B cell (primary cell): Measurements from ENCODE around the gene CEP164. TPM values are rescaled to one million over a fixed set of nuclear protein-coding genes. Genes with fewer than 3 reads are reported as not detected.

Source experiments
- ATAC-seq: fragments of 200-7000 bp; cut with Tn5 transposase; one replicate; pipeline ENCODE4 v1.10.0; 2021; ENCODE audit warnings: low read depth, mild to moderate bottlenecking, moderate number of reproducible peaks, moderate library complexity
- CTCF ChIA-PET: fragments of 350-600 bp; sonication (Branson Sonifier 250); formaldehyde crosslinking; loops from one replicate; lab custom pipeline; 2021; ENCODE audit warnings: antibody characterized with exemption, inconsistent platforms; lab: Charles Lee
- POLR2A ChIA-PET: fragments of 350-600 bp; sonication (Branson Sonifier 250); formaldehyde crosslinking; loops from one replicate; lab custom pipeline; 2021; ENCODE audit warnings: antibody characterized with exemption; lab: Charles Lee
- DNase-seq: peaks from one replicate; pipeline ENCODE4 v3.0.0; 2013
- H2AFZ ChIP-seq: 2 replicates; pipeline ENCODE4 v1.6.1; 2012; ENCODE audit warnings: mild to moderate bottlenecking, low read depth, low read length; ENCODE audit not compliant: insufficient read depth, poor library complexity, severe bottlenecking
- H3K27ac ChIP-seq, 2 donors: 1 replicate in 1 of 2; 2 replicates in 1 of 2; pipeline ENCODE4 v1.5.1; 2012 to 2013; ENCODE audit warnings: low read length in 2 of 2, mild to moderate bottlenecking in 2 of 2, moderate library complexity in 1 of 2
- H3K27me3 ChIP-seq, 4 experiments: fragments of 200-600 bp in 1 of 4; sonication (generic) in 1 of 4; replicated peaks in 1 of 4; 1 replicate in 2 of 4; 2 replicates in 2 of 4; pipeline versions ENCODE4 v1.6.1 to v1.7.0; 2013 to 2016; ENCODE audit warnings: low read length in 3 of 4, mild to moderate bottlenecking in 2 of 4, mixed read lengths in 1 of 4, moderate library complexity in 1 of 4; ENCODE audit not compliant: insufficient read depth in 4 of 4, control insufficient read depth in 3 of 4; ENCODE audit errors: control extremely low read depth in 1 of 4
- H3K36me3 ChIP-seq, 2 experiments: replicated peaks in 1 of 2; 1 replicate in 1 of 2; 2 replicates in 1 of 2; pipeline versions ENCODE4 v1.6.1 to v1.7.1; 2013; ENCODE audit warnings: low read length in 1 of 2; ENCODE audit not compliant: insufficient read depth in 2 of 2, control insufficient read depth in 1 of 2; ENCODE audit errors: control extremely low read depth in 1 of 2, extremely low read depth in 1 of 2
- H3K4me1 ChIP-seq, 2 donors: fragments of 200-600 bp in 1 of 2; sonication (generic) in 1 of 2; 1 replicate in 1 of 2; 2 replicates in 1 of 2; pipeline versions ENCODE4 v1.5.1 to v1.6.1; 2013 to 2017; ENCODE audit warnings: low read length in 2 of 2; ENCODE audit not compliant: control insufficient read depth in 2 of 2, insufficient read depth in 2 of 2
- H3K4me2 ChIP-seq: replicated peaks from 2 replicates; pipeline ENCODE3; 2012; ENCODE audit warnings: mild to moderate bottlenecking, low read depth, low read length; ENCODE audit not compliant: poor library complexity, severe bottlenecking
- H3K4me3 ChIP-seq, 5 experiments: fragments of 200-600 bp in 1 of 5; sonication (generic) in 1 of 5; 1 replicate in 3 of 5; 2 replicates in 2 of 5; pipeline versions ENCODE4 v1.5.1 to v1.7.0; 2011 to 2016; ENCODE audit warnings: low read length in 4 of 5, mild to moderate bottlenecking in 4 of 5, low read depth in 2 of 5, control low read depth in 1 of 5, moderate library complexity in 1 of 5; ENCODE audit not compliant: insufficient read depth in 1 of 5; ENCODE audit errors: control extremely low read depth in 1 of 5, extremely low read depth in 1 of 5
- H3K79me2 ChIP-seq: fragments of 200-600 bp; sonication (generic); one replicate; pipeline ENCODE4 v1.6.0; 2016; ENCODE audit warnings: low read length; ENCODE audit not compliant: control insufficient read depth, insufficient read depth
- H3K9ac ChIP-seq: fragments of 200-600 bp; sonication (generic); 2 replicates; pipeline ENCODE4 v1.6.1; 2017; ENCODE audit warnings: mild to moderate bottlenecking, low read length, moderate library complexity
- H3K9me3 ChIP-seq, 3 donors: one replicate each; pipeline versions ENCODE4 v1.6.1 to v1.7.1; 2013; ENCODE audit warnings: low read length in 2 of 3; ENCODE audit not compliant: control insufficient read depth in 2 of 3, insufficient read depth in 1 of 3; ENCODE audit errors: control extremely low read depth in 1 of 3
- H4K20me1 ChIP-seq: 2 replicates; pipeline ENCODE4 v1.6.0; 2012; ENCODE audit warnings: mild to moderate bottlenecking, low read length; ENCODE audit not compliant: insufficient read depth, control insufficient read depth, poor library complexity, severe bottlenecking
- H3K27ac Mint-ChIP-seq: one replicate; pipeline ENCODE4 v1.8.0; 2021; ENCODE audit warnings: mixed read lengths
- H3K27me3 Mint-ChIP-seq: one replicate; pipeline ENCODE4 v1.8.0; 2021; ENCODE audit warnings: mixed read lengths
- H3K4me1 Mint-ChIP-seq: one replicate; pipeline ENCODE4 v1.8.0; 2021; ENCODE audit warnings: mixed read lengths
- H3K4me3 Mint-ChIP-seq: one replicate; pipeline ENCODE4 v1.8.0; 2021; ENCODE audit warnings: mixed read lengths
- H3K9me3 Mint-ChIP-seq: one replicate; pipeline ENCODE4 v1.8.0; 2022; ENCODE audit warnings: mixed read lengths; ENCODE audit not compliant: insufficient read depth
- CTCF ChIP-seq: fragments of 200-600 bp; IDR thresholded peaks from one replicate; pipeline ENCODE4 v1.8.0; 2022; ENCODE audit warnings: antibody characterized with exemption, mild to moderate bottlenecking
- EZH2 ChIP-seq: IDR thresholded peaks from 2 replicates; pipeline ENCODE4 v1.6.1; 2012; ENCODE audit warnings: borderline replicate concordance, low read depth, mild to moderate bottlenecking, moderate library complexity, low read length; ENCODE audit not compliant: insufficient read depth, poor library complexity, severe bottlenecking
- WGBS: methylation state at CpG from one replicate; pipeline ENCODE4 v1.1.5; 2013; ENCODE audit warnings: missing lambda C conversion rate; ENCODE audit not compliant: insufficient coverage; 5-methylcytosine and 5-hydroxymethylcytosine counted together
- intact Hi-C: fragments of 100-400 bp; cut with micrococcal nuclease; formaldehyde crosslinking; loops from one replicate; pipeline ENCODE4 v1.10.0; 2022
- polyA plus RNA-seq: library from polyadenylated mRNA; depleted of rRNA; stranded (reverse); fragments of >200 nt; gene quantifications from 2 replicates; pipeline ENCODE4 v1.2.3, GENCODE V29; 2012
- total RNA-seq, 2 donors: library from RNA; stranded (reverse); fragments of 120-200 nt in 1 of 2; gene quantifications; 1 replicate in 1 of 2; 2 replicates in 1 of 2; pipeline versions ENCODE4 v1.2.3 to v1.2.4, GENCODE V29; 2013 to 2022

CEP164 gene
- total and polyA plus RNA-seq, 2 donors (not counting 1 experiment from before 2014, with no cell fraction given): 31.5 to 54.8 TPM

GRCh38 chr11:117278347-117278746 lies 49.3 kb upstream of the CEP164 start:
- ChIA-PET CTCF (interaction anchor here (0.5 kb wide), 1 partner anchor 24 kb away, joined by 3 read pairs; no protein-coding TSS in a partner anchor), POLR2A (no interaction called here)
- H3K4me3 ChIP-seq: no peak overlapping the region
- H4K20me1 ChIP-seq: no peaks in the 10 kb centered on the region
- TF ChIP-seq EZH2 (no peak), CTCF (no peak)
- Mint-ChIP-seq H3K27me3 (no peaks in the 10 kb centered on the region), H3K4me1 (peaks cover 3% of the 10 kb centered on the region), H3K9me3 (no peaks in the 10 kb centered on the region), H3K4me3 (no peak overlapping the region), H3K27ac (no peak overlapping the region)
- H3K79me2 ChIP-seq: no peaks in the 10 kb centered on the region
- DNase-seq: no peak
- ATAC-seq: no peak
- H3K4me1 ChIP-seq: no peaks in the 10 kb centered on the region
- H3K27me3 ChIP-seq: no peaks in the 10 kb centered on the region
- no peaks in the 10 kb centered on the region for H3K9me3 ChIP-seq
- H3K36me3 ChIP-seq: peaks cover 0 to 32% of the 10 kb centered on the region in 2 experiments
- H3K9ac ChIP-seq: no peak overlapping the region
- intact Hi-C loops: no loop called here
- no peak overlapping the region for H3K27ac ChIP-seq
- no peak overlapping the region for H3K4me2 ChIP-seq
- WGBS: no CpG with 5 or more reads among the region's 2 CpGs
- no peak overlapping the region for H2AFZ ChIP-seq

GRCh38 chr11:117279711-117280376 lies 47.8 kb upstream of the CEP164 start:
- TF ChIP-seq EZH2 (no peak), CTCF (no peak)
- intact Hi-C loops: no loop called here
- Mint-ChIP-seq H3K4me1 (peaks cover 1% of the 10 kb centered on the region), H3K4me3 (no peak overlapping the region), H3K27ac (no peak overlapping the region), H3K27me3 (no peaks in the 10 kb centered on the region), H3K9me3 (no peaks in the 10 kb centered on the region)
- no peaks in the 10 kb centered on the region for H3K9me3 ChIP-seq
- no peak overlapping the region for H3K27ac ChIP-seq
- no peak overlapping the region for H3K4me3 ChIP-seq
- H3K4me2 ChIP-seq: no peak overlapping the region
- no peak overlapping the region for H2AFZ ChIP-seq
- ChIA-PET CTCF (no interaction called here), POLR2A (no interaction called here)
- no peak overlapping the region for H3K9ac ChIP-seq
- no peaks in the 10 kb centered on the region for H3K4me1 ChIP-seq
- DNase-seq: no peak
- 96% methylated on average over 2 of the region's 4 CpGs for WGBS
- no peak for ATAC-seq
- H3K36me3 ChIP-seq: peaks cover 0 to 46% of the 10 kb centered on the region in 2 experiments
- H4K20me1 ChIP-seq: no peaks in the 10 kb centered on the region
- H3K27me3 ChIP-seq: no peaks in the 10 kb centered on the region
- no peaks in the 10 kb centered on the region for H3K79me2 ChIP-seq
